ENCODE results near the gene CPXM2.

DNA sequence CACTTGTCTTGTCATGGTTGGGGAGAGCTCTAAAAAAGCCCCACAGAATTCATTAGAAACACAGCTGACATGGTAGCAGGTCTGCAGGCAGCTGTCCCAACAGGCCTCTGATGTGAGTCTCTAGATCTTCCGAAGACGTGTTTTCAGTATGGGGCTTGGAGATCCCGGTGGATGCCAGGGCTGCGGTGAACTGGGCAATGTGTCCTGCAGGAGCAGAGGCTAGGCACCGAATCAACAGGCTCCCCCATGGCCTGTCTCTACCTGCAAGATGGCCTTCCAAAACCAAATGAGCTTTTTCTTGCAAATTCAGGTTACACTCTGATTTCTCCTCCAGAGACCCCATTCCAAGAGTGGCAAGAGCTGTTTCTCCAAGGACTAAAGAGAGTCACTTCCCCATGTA, 2.9 kb downstream of the CPXM2 start:
- TF ChIP-seq GABPA (IDR thresholded peaks at IDR 0.05; ENCODE audit: low read depth) (no peak), POLR2AphosphoS5 (IDR thresholded peaks at IDR 0.05; ENCODE audit: low read depth) (no peak)
- TF ChIP-seq, protein P1, sequence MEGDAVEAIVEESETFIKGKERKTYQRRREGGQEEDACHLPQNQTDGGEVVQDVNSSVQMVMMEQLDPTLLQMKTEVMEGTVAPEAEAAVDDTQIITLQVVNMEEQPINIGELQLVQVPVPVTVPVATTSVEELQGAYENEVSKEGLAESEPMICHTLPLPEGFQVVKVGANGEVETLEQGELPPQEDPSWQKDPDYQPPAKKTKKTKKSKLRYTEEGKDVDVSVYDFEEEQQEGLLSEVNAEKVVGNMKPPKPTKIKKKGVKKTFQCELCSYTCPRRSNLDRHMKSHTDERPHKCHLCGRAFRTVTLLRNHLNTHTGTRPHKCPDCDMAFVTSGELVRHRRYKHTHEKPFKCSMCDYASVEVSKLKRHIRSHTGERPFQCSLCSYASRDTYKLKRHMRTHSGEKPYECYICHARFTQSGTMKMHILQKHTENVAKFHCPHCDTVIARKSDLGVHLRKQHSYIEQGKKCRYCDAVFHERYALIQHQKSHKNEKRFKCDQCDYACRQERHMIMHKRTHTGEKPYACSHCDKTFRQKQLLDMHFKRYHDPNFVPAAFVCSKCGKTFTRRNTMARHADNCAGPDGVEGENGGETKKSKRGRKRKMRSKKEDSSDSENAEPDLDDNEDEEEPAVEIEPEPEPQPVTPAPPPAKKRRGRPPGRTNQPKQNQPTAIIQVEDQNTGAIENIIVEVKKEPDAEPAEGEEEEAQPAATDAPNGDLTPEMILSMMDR (IDR thresholded peaks at IDR 0.05; ENCODE audit: insufficient read depth, low read length): no peak
